Measurements from ENCODE around the gene NIN. TPM values are rescaled to one million over a fixed set of nuclear protein-coding genes. Genes with fewer than 3 reads are reported as not detected.
"Not testable (repeated sequence)": the region's sequence is repeated elsewhere in the genome, so short reads cannot be mapped to it uniquely, and the experiment has no call there.

The NIN gene
- total RNA-seq, 1 donor from 2014 or later = 5.5 TPM

- no peak for ATAC-seq
- no peak for DNase-seq (ENCODE audit: low spot score)
These were observed 10.0 kb downstream of the NIN start for GRCh38 chr14:50820786-50821509.

GRCh38 chr14:50819303-50819702 is 11.7 kb downstream of the NIN start:
- ATAC-seq; DNase-seq (ENCODE audit: low spot score): not testable (repeated sequence)

- no peak for DNase-seq (ENCODE audit: low spot score)
These were observed 14.4 kb downstream of the NIN start for GRCh38 chr14:50816395-50817047.

GRCh38 chr14:50815526-50815925 is 15.4 kb downstream of the NIN start:
- ATAC-seq; DNase-seq (ENCODE audit: low spot score): not testable (repeated sequence)

More at GRCh38 chr14:50816395-50817047, 14.4 kb downstream of the NIN start:
- ATAC-seq = no peak

GRCh38 chr14:50815058-50815457 is 15.9 kb downstream of the NIN start:
- not testable (repeated sequence) for ATAC-seq; DNase-seq (ENCODE audit: low spot score)

GRCh38 chr14:50814161-50814560 is 16.8 kb downstream of the NIN start:
- no peak for ATAC-seq
- no peak for DNase-seq (ENCODE audit: low spot score)

GRCh38 chr14:50813544-50813863 is 17.5 kb downstream of the NIN start:
- no peak for DNase-seq (ENCODE audit: low spot score)
- ATAC-seq = no peak

GRCh38 chr14:50812856-50813543 is 18.0 kb downstream of the NIN start:
- DNase-seq (ENCODE audit: low spot score) (no peak), ATAC-seq (no peak)

- no peak for ATAC-seq
- no peak for DNase-seq (ENCODE audit: low spot score)
These were observed 18.8 kb downstream of the NIN start for GRCh38 chr14:50812180-50812579.

GRCh38 chr14:50808053-50808452 is 22.9 kb downstream of the NIN start:
- ATAC-seq = no peak
- no peak for DNase-seq (ENCODE audit: low spot score)

GRCh38 chr14:50806241-50806933 is 24.6 kb downstream of the NIN start:
- no peak for ATAC-seq

GRCh38 chr14:50805396-50805795 is 25.6 kb downstream of the NIN start:
- no peak for ATAC-seq
- DNase-seq (ENCODE audit: low spot score) = no peak

More at GRCh38 chr14:50806241-50806933, 24.6 kb downstream of the NIN start:
- DNase-seq (ENCODE audit: low spot score) = no peak

GRCh38 chr14:50804181-50804721 is 26.7 kb downstream of the NIN start:
- DNase-seq (ENCODE audit: low spot score) (no peak), ATAC-seq (no peak)

- ATAC-seq (no peak), DNase-seq (ENCODE audit: low spot score) (no peak)
These were observed 29.3 kb downstream of the NIN start for GRCh38 chr14:50801706-50802105.

GRCh38 chr14:50800032-50800431 is 30.9 kb downstream of the NIN start:
- ATAC-seq = no peak
- DNase-seq (ENCODE audit: low spot score) = no peak

GRCh38 chr14:50798048-50798421 is 32.9 kb downstream of the NIN start:
- ATAC-seq = no peak
- DNase-seq (ENCODE audit: low spot score) = no peak

- ATAC-seq = no peak
- no peak for DNase-seq (ENCODE audit: low spot score)
These were observed 33.5 kb downstream of the NIN start for GRCh38 chr14:50797250-50798047.

- DNase-seq (ENCODE audit: low spot score) (no peak), ATAC-seq (no peak)
These were observed 34.6 kb downstream of the NIN start for GRCh38 chr14:50796390-50796789.

GRCh38 chr14:50795909-50796308 is 35.1 kb downstream of the NIN start:
- no peak for ATAC-seq
- DNase-seq (ENCODE audit: low spot score) = no peak

GRCh38 chr14:50795142-50795541 is 35.8 kb downstream of the NIN start:
- ATAC-seq (no peak), DNase-seq (ENCODE audit: low spot score) (no peak)
